Smooth muscle cell (in vitro differentiated cells): ENCODE data around the gene NFAT5. TPM values are rescaled to one million over a fixed set of nuclear protein-coding genes. Genes with fewer than 3 reads are reported as not detected.
"Not testable (repeated sequence)": the region's sequence is repeated elsewhere in the genome, so short reads cannot be mapped to it uniquely, and the experiment has no call there.

Source experiments
- DNase-seq: peaks from one replicate; lab custom pipeline; 2025; ENCODE audit not compliant: unreplicated experiment; lab: John Stamatoyannopoulos, UW
- H2AFZ ChIP-seq: fragments of 200-600 bp; sonication (generic); 2 replicates; pipeline ENCODE4 v1.6.0; 2016; ENCODE audit warnings: antibody characterized with exemption, low read depth, mild to moderate bottlenecking
- H3F3A ChIP-seq: fragments of 200-600 bp; sonication (generic); 2 replicates; pipeline ENCODE4 v1.6.0; 2017; ENCODE audit warnings: antibody characterized with exemption, low read depth
- H3K27ac ChIP-seq: fragments of 200-600 bp; sonication (generic); 2 replicates; pipeline ENCODE4 v1.5.1; 2016; ENCODE audit warnings: low read depth, mild to moderate bottlenecking
- H3K27me3 ChIP-seq: fragments of 200-600 bp; sonication (generic); 2 replicates; pipeline ENCODE4 v1.6.1; 2016; ENCODE audit warnings: low read depth, mild to moderate bottlenecking
- H3K36me3 ChIP-seq: fragments of 200-600 bp; sonication (generic); 2 replicates; pipeline ENCODE4 v1.5.1; 2016; ENCODE audit warnings: low read depth
- H3K4me1 ChIP-seq: fragments of 200-600 bp; sonication (generic); 2 replicates; pipeline ENCODE4 v1.5.1; 2016; ENCODE audit warnings: low read depth
- H3K4me2 ChIP-seq: fragments of 200-600 bp; sonication (generic); 2 replicates; pipeline ENCODE4 v1.6.0; 2016; ENCODE audit warnings: mild to moderate bottlenecking
- H3K4me3 ChIP-seq: fragments of 200-600 bp; sonication (generic); 2 replicates; pipeline ENCODE4 v1.5.1; 2016; ENCODE audit warnings: mild to moderate bottlenecking
- H3K79me2 ChIP-seq: fragments of 200-600 bp; sonication (generic); 2 replicates; pipeline ENCODE4 v1.6.0; 2016; ENCODE audit warnings: low read depth, mild to moderate bottlenecking
- H3K9ac ChIP-seq: fragments of 200-600 bp; sonication (generic); 2 replicates; pipeline ENCODE4 v1.6.0; 2016; ENCODE audit warnings: low read depth
- H3K9me3 ChIP-seq: fragments of 200-600 bp; sonication (generic); replicated peaks from 2 replicates; pipeline ENCODE4 v1.5.1; 2016; ENCODE audit warnings: low read depth
- H4K20me1 ChIP-seq: fragments of 200-600 bp; sonication (generic); 2 replicates; pipeline ENCODE4 v1.6.0; 2016; ENCODE audit warnings: low read depth
- CTCF ChIP-seq: fragments of 200-600 bp; sonication (generic); IDR thresholded peaks from 2 replicates; pipeline ENCODE4 v1.5.1; 2017; ENCODE audit warnings: borderline replicate concordance, mild to moderate bottlenecking, antibody characterized with exemption; ENCODE audit not compliant: insufficient read depth, poor library complexity, severe bottlenecking
- WGBS: methylation state at CpG from one replicate; pipeline ENCODE4 v1.1.7; 2016; ENCODE audit warnings: low lambda C conversion rate; 5-methylcytosine and 5-hydroxymethylcytosine counted together
- polyA plus RNA-seq: library from polyadenylated mRNA; unstranded; fragments of >200 nt; fragmentation: Nextera tagmentation; extraction: Ambion mirVana; gene quantifications from 2 replicates; pipeline ENCODE4 v1.2.1, GENCODE V29; 2016
- total RNA-seq: library from RNA; depleted of rRNA; stranded (reverse); fragments of >200 nt; gene quantifications from 2 replicates; pipeline ENCODE4 v1.2.3, GENCODE V29; 2014

NFAT5 gene
- 33.5 and 44.3 TPM in 2 replicates for total RNA-seq
- 4.2 and 10.0 TPM in 2 replicates for polyA plus RNA-seq

- Histone ChIP-seq H3K36me3 (no peaks in the 10 kb centered on the region), H3K4me1 (peaks cover 38% of the 10 kb centered on the region), H2AFZ (peak within 1 kb of the TSS; percentile 97), H3K27ac (peak within 1 kb of the TSS; percentile 98), H3K9me3 (no peaks in the 10 kb centered on the region), H3K27me3 (no peaks in the 10 kb centered on the region), H3K4me3 (peak within 1 kb of the TSS; percentile 98), H4K20me1 (peaks cover 41% of the 10 kb centered on the region), H3K9ac (peak within 1 kb of the TSS; percentile 99), H3F3A (peaks cover 17% of the 10 kb centered on the region), H3K4me2 (peak within 1 kb of the TSS; percentile 96), H3K79me2 (peaks cover 51% of the 10 kb centered on the region)
- TF ChIP-seq CTCF, result no peak
- under 1% methylated on average over 40 of the region's 60 CpGs for WGBS
- peak; percentile 83 for DNase-seq
Observed at GRCh38 chr16:69565671-69566239, at the start of gene NFAT5. TSS of gene NFAT5 (plus strand) at chr16:69565966. CDS start at chr16:69566302, 336 bp downstream.

- H3F3A ChIP-seq, H3K9me3 ChIP-seq, H3K27me3 ChIP-seq, H3K4me3 ChIP-seq, H3K4me2 ChIP-seq, H3K9ac ChIP-seq, H3K79me2 ChIP-seq, H3K4me1 ChIP-seq, H3K36me3 ChIP-seq, DNase-seq, H3K27ac ChIP-seq, H2AFZ ChIP-seq, H4K20me1 ChIP-seq: not testable (repeated sequence)
- WGBS, result 89% methylated on average over 6 of the region's 6 CpGs
Observed at GRCh38 chr16:69517914-69518313, 47.9 kb upstream of the NFAT5 start.

- no peak for TF ChIP-seq CTCF
- Histone ChIP-seq H3K9me3 (no peaks in the 10 kb centered on the region), H4K20me1 (no peaks in the 10 kb centered on the region), H3K27me3 (no peaks in the 10 kb centered on the region), H3K4me3 (no peak overlapping the region), H3K9ac (no peak overlapping the region), H3F3A (no peaks in the 10 kb centered on the region), H3K79me2 (no peaks in the 10 kb centered on the region), H2AFZ (peak overlapping the region; percentile 20), H3K27ac (no peak overlapping the region), H3K36me3 (no peaks in the 10 kb centered on the region), H3K4me2 (no peak overlapping the region), H3K4me1 (no peaks in the 10 kb centered on the region)
- no peak for DNase-seq
- WGBS, result 100% methylated on average over 4 of the region's 4 CpGs
Observed at GRCh38 chr16:69520413-69520799, 45.4 kb upstream of the NFAT5 start.

GRCh38 chr16:69520800-69521602 lies 44.8 kb upstream of the NFAT5 start:
- WGBS, result 73% methylated on average over 3 of the region's 3 CpGs
- H2AFZ ChIP-seq, result peak overlapping the region; percentile 20

More at GRCh38 chr16:69520800-69521602, 44.8 kb upstream of the NFAT5 start:
- Histone ChIP-seq H3K4me1 (no peaks in the 10 kb centered on the region), H3K4me3 (no peak overlapping the region), H4K20me1 (no peaks in the 10 kb centered on the region), H3K27ac (no peak overlapping the region), H3K27me3 (no peaks in the 10 kb centered on the region), H3F3A (no peaks in the 10 kb centered on the region), H3K79me2 (no peaks in the 10 kb centered on the region), H3K9me3 (no peaks in the 10 kb centered on the region), H3K9ac (no peak overlapping the region), H3K4me2 (no peak overlapping the region), H3K36me3 (no peaks in the 10 kb centered on the region)
- DNase-seq, result no peak
- no peak for TF ChIP-seq CTCF
